KBM-7 (cell line): ENCODE results near the gene ERBB4.

Experiments used
- DNase-seq: peaks from one replicate; pipeline ENCODE4 v3.0.0-alpha.2; 2015
- in situ Hi-C: fragments of 300-500 bp; cut with MboI; formaldehyde crosslinking; loops from 2 replicates; pipeline ENCODE4 v1.14.3; 2020; ENCODE audit warnings: low sequenced_read_pairs, low pct_unique_long_range_greater_than_20kb, mixed read lengths

The ERBB4 gene

DNA sequence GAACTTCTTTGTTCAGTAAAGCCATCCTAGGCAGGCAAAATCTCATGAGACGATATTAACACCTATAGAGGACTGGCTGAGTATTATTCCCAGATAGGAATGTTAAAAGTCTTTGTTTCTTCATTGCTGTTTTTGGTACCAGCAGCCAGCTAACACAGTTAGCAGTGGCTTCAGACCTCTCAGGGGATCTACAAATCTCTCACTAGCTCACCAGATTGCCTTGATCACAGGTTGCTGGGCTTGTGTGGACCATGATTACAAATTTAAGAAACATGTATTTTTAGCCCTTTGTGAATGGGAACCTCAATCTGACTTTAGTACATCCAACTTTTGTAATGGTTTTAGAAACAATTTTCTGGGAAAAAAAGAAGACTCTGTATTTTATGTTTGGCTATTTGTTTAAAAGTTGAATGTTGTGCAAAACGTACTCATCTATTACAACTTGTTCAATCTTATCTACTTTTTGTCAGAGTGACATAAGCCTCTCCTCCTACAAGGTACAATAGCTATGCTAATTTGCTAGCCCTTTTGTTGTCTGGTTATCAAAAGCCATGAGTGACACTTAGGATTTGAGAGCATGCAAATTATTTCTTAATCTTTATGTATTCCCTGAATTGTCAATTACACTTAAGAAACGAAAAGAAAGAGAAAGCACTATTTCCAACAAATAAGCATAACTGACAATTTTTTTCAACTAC is 693.1 kb downstream of the ERBB4 start:
- in situ Hi-C loops, result no loop called here
- DNase-seq, result no peak

DNA sequence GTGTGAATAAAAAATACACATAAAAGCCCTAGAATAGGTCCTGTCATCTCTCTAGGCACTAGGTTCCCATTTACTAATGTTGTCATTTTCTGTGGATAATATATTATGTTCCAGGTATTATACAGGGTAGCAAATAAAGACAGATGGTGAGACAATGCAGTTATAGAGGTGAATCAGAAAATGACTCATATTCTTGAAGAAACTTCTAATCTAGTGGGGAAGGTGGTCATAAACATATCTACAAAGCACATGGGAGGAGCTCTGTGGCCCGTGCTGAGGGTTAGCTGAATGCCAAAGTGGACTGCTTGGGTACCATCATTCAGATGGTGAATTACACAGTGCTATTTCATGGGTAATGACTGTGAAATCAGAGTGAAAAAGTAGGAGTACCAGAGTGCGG is 700.9 kb downstream of the ERBB4 start:
- in situ Hi-C loops, result no loop called here
- DNase-seq, result no peak

DNA sequence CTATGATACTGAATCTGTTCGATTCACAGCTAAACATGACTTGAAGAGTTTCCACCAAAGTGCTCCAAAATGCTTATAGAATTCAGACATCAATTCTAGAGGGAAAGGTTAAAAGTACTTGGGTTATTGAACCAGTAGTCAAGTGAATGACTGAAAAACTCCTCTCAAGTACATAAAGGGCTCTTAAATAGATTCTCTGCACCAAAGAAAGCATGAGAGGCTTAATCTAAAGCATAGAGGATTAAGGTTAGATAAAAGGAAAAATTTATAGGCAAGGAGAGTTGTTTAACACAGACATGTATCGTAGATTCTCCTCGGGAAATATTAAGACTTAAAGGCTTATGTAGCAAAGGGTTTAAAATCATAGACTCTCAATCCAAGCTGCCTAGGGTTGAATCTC is 701.4 kb downstream of the ERBB4 start:
- no peak for DNase-seq
- in situ Hi-C loops, result no loop called here

GRCh38 chr2:211836409-211836808 is 702.2 kb downstream of the ERBB4 start:
- in situ Hi-C loops, result no loop called here
- DNase-seq, result no peak

DNA sequence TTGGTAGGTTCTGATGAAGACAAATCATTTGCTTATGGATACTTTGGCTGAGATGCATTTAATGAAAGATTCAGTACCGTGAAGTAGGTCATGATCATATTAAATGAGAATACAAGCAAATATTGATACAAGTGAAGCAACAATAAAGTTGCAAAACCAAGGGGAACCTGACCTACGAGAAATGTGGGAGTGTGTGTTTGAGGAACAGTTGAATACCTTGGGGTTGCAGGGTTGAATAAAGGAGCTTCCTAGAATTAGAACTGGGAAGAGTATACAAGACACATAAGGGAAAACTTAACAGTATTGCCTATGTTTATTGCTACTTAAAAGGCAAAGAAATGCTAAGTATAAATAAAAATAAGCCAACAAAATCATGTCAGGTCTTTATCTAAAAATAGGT is 702.9 kb downstream of the ERBB4 start:
- DNase-seq, result no peak

DNA sequence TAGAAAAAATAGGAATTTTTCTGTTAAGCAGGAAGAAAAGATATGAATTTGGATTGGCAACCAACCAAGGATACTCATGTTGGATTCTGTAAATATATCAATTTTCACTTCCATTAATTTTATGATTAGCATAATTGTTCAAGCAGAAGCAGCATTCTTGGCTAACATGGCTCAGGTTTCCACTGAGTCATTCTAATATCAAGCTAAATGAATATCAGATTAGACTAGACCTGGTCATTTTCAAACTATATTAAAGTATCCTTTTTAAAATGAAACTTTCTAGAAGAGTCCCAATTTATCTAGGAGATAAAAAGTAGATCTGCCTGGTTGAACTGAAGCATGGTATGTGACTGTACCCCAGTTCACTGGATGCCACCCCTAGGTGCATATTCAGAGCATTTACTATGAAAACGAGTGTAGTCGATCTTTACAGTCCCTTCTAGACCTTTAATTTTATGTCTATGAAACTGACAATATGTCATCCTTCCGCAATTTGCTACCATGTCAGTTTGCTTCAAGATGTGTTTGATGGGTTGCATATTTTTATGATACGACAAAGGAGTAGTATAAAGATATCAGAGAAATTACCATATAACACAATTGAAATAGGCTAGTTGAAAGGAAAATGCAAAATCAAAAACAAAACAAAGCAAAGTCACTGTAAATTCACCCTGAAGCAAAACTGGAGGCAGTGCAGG is 704.9 kb downstream of the ERBB4 start:
- in situ Hi-C loops, result no loop called here
- no peak for DNase-seq

More for the DNA sequence above, 702.9 kb downstream of the ERBB4 start:
- in situ Hi-C loops, result no loop called here

DNA sequence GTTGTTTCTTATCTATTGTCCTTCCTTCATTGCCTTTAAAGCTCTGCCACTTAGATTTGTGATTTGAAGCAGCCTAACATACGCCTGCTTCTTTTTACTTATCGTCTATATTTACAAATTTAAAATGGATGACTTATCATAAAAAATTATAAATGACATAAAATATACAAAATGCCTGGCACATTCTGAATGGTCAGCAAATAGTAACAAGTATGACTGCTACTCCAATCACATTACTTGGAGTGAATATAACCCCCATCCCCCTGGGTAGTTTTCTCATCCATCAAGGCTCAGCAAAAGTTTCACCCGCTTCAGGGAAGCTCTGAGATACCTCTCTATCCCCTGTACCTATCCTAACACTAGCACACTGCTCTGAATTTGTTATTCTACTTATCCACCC is 708.9 kb downstream of the ERBB4 start:
- in situ Hi-C loops, result no loop called here
- no peak for DNase-seq

- in situ Hi-C loops, result no loop called here
- no peak for DNase-seq
These were observed 714.6 kb downstream of the ERBB4 start for GRCh38 chr2:211823886-211824479.

DNA sequence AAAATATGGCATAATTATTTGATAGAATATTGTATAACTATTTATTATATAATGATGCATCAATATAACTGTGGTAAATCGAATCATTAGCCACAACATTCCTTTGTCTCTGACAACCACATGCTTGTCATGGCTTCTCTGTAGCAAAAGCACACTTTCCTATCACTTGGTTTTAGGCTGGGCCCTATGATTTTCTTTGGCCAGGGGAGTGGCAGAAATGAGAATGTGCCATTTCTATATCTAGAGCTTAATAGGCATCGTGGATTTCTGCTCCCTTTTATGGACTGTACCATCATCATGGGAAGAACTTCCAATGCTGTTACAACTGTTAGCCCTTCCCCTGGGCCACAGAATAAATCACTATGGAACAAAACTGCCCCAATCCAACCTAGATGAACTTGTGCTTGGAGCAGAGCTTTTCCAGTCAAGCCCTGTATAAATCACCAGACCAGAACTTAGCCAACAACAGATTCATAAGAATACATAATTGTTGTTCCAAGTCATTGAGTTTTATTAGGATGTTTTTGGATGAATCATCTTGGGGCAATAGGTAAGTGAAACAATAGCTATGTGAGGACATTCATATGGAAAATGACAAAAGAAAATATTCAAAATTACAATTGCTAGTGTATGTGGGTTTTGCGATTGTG is 715.8 kb downstream of the ERBB4 start:
- in situ Hi-C loops, result no loop called here
- DNase-seq, result no peak

GRCh38 chr2:211816754-211817153 is 721.8 kb downstream of the ERBB4 start:
- no peak for DNase-seq
- in situ Hi-C loops, result no loop called here

DNA sequence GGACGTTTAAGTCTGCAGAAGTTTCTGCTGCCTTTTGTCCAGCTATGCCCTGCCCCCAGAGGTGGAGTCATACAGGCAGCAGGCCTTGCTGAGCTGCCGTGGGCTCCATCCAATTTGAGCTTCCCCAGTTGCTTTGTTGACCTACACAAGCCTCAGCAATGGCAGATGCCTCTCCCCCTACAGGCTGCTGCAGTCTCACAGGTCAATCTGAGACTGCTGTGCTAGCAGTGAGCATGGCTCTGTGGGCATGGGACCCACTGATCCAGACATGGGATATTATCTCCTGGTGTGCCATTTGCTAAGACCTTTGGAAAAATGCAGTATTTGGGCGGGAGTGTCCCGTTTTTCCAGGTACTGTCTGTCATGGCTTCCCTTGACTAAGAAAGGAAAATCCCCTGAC is 726.0 kb downstream of the ERBB4 start:
- DNase-seq, result no peak
- in situ Hi-C loops, result no loop called here

DNA sequence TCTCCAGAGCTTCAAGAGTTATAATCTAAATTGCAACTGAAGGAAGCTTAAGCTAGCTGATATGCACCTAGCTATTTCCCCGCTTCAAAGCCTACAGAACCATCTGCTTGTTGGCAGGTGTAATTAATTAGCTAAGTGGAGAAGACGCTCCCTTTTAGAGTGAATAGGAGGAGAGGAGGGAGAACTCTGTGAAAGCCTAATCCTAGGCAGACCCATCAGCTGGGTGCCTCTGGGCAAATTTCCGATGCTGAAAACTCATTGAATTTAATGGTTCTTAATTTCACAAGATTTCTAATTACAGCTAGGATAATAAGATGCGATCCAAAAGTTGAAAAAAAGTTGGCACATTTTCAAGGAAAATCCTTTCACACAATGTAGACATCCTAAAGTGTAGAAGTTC is 735.9 kb downstream of the ERBB4 start:
- DNase-seq, result no peak
- in situ Hi-C loops, result no loop called here

GRCh38 chr2:211800001-211800400 is 738.6 kb downstream of the ERBB4 start:
- in situ Hi-C loops, result no loop called here
- no peak for DNase-seq

DNA sequence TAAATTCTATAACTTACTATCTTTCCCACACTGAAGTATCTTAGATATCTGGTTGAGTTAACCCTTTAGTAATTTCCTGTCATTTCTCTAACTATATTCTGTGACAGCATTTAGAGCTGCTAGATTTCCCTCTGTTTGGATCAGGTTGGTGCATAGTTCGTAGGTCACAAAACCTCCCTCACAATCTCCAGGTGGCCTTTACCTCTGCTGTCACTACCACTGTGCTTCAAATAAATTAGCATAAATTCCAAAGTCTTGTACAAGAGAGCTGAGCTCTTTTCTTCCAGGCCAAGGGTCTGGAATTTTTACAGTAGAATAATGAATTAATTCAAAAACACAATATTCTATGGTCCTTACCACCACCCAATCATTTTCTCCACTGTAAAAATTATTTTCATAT is 739.7 kb downstream of the ERBB4 start:
- no peak for DNase-seq
- in situ Hi-C loops, result no loop called here

DNA sequence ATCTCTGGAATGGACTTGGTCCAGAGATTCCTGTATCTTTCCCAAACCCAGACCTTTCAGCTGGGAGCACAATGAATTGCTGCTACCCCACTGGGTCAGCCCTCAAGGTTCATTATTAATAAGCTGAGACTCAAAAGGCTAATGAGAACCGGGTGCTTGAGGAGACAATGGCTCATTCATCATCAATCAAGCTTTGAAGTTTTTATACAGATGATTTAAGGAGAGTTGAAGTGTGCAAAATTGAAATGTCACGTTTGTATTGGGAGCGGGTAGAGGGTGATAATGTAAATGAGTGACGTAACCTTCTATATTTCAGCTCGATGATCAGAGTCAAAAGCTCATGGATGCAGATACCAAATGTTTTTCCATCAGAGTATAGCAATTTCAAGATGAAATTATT is 744.9 kb downstream of the ERBB4 start:
- no peak for DNase-seq
- in situ Hi-C loops, result no loop called here

GRCh38 chr2:211789982-211790381 is 748.6 kb downstream of the ERBB4 start:
- DNase-seq, result no peak
- in situ Hi-C loops, result no loop called here

- in situ Hi-C loops, result no loop called here
- no peak for DNase-seq
These were observed 771.9 kb downstream of the ERBB4 start for GRCh38 chr2:211766689-211767088.

DNA sequence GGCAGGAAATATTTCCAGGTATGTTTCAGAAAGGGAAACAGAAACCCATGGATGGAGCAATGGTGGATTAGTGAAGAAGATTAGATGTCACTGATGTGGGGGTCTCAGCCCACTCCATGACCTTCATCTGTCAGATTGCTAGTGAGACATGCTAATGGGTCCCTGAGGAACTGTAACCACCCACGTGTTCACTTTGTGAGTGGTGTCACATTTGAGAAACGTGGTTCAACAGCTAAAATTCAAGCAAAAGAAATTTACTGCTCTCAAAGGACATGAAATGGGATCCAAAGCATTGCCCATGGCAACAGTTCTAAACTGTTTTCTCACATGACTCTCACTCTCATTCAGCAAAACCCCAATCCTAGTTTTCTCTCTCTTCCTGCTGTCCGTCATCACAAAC is 776.1 kb downstream of the ERBB4 start:
- no peak for DNase-seq
- in situ Hi-C loops, result no loop called here

- DNase-seq, result no peak
- in situ Hi-C loops, result no loop called here
These were observed 778.5 kb downstream of the ERBB4 start for GRCh38 chr2:211760103-211760502.

GRCh38 chr2:211756266-211756665 is 782.3 kb downstream of the ERBB4 start:
- in situ Hi-C loops, result no loop called here
- no peak for DNase-seq
